Posterior cingulate gyrus (tissue), 11 donors: ENCODE measurements around the gene S100A16.
A peak's percentile ranks its signal among the peaks of the same experiment; 100 is the strongest.
"Not testable (repeated sequence)": the region's sequence is repeated elsewhere in the genome, so short reads cannot be mapped to it uniquely, and the experiment has no call there.

Experiments used
- DNase-seq, 10 donors: peaks; one replicate each; pipeline versions ENCODE4 v3.0.0 to v3.0.0-alpha.2; 2020 to 2021; ENCODE audit warnings: mixed read lengths in 3 of 10
- intact Hi-C: fragments of 100-400 bp; cut with DNase I; formaldehyde crosslinking; loops from one replicate; pipeline ENCODE4 v1.15.1; 2023

Gene S100A16, protein sequence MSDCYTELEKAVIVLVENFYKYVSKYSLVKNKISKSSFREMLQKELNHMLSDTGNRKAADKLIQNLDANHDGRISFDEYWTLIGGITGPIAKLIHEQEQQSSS

DNA sequence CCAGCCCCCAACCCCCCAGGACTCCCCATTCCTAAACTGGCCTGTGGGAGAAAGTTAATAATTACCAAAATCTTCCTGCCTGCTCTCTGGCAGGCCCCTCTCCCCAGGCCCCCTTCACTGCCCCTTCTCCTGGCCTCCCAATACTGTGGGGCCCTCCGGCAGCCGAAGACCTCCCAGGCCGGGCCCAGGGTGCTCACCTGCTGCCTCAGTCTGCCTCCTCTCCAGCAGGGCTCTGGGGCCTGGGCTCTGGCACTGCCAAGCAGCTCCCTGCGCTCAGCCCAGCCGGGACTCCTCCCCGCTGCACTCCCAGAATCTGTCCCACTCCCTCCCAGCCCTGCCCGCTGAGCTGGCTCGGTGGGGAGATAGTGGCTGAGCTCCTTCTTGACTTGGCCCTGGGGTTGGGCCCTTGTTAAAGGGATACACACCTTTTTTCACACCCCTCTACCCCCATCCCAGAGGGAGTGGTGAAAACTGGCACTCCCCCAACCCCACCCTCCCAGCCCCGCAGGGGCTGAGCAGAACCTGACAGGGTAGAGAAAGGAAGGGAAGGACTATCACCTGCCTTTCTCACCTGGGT is at the start of gene S100A16:
TSS of gene S100A16 (minus strand) at position 383 of the 577 bp plus-strand sequence. CDS start 4,986 bp downstream, outside the sequence.
- peak in 5 of 10 donors; percentile 33 to 83 (median 45) for DNase-seq
- intact Hi-C loops: no loop called here

DNA sequence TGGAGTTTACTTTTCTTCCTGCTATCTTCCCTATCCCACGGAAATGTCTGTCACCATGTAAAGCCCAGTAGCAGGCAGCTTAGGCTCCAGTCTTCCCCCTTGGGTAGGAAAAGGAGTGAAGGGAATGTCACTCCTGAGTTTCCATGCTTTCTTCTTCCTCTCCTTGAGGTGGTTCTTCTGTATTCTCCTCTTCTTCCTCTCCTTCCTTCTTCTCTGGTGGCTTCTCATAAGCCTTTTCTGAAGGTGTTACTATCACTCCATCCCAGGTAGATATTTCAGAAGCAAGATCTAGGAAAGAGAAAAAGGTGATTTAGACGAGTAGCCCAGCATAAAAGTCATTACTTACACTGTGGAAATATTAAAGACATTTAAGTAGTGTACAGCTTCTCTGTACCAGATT is 49.3 kb upstream of the S100A16 start:
- no peak for DNase-seq
- intact Hi-C loops: no loop called here

DNA sequence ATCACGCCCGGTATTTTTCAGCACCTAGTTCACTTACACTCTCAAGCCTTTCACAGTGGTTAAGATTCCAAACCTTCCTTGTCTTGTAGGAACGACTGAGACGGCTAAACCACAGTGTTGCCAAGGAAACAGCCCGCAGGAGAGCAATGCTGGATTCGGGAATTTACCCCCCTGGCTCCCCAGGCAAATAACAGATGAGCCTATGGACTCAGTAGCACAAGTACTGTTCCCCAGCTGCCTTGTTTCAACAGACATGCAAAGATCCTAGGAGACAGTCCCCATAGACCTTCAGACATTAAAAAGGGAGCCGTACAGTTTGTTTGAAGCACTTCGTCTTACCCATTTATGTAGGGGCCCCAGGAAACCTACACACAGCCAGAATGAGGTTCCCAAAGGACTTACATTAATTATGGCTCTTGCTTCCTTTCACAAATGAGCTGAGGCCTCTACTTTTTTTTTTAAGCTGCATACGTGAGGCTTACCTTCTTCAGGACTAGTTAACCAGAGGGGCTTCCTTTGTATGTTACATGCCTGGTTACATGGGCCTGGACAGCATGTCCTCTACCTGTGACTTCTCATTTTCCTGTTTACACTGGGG is 48.3 kb upstream of the S100A16 start:
- DNase-seq: no peak
- intact Hi-C loops: no loop called here

DNA sequence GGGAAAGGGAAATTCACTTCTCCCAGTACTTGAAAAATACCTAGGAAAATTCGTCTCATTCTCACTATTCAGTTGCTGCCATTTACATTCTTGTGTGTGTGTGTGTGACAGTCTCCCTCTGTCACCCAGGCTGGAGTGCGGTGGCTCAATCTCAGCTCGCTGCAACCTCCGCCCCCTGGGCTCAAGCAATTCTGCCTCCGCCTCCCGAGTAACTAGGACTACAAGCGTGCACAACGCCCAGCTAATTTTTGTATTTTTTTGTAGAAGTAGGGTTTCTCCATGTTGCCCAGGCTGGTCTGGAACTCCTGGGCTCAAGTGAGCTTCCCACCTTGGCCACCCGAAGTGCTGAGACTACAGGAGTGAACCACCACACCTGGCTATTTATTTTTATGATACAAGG is 46.7 kb upstream of the S100A16 start:
- intact Hi-C loops: loop anchor here (2.0 to 10.0 kb wide), 2 partner anchors 87 to 145 kb away; no protein-coding TSS in a partner anchor
- DNase-seq: no peak

DNA sequence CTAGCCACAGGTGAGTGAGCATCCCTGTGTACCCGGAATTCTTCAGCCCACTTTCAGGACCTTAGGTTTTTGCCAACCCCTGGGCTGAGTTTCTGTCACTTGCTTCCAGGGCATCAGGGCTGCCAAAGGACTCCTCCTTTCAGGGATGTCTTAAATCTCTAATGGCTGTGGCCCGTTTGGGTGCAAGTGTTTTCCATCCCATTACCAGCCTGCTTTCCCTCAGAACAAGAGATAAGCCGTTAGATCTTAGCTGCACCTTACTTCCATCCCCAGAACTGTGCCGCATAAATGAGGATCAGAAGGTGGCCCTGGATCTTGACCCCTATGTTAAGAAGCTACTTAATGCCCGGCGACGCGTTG is 46.2 kb upstream of the S100A16 start:
- intact Hi-C loops: loop anchor here (2.0 to 10.0 kb wide), 2 partner anchors 86 to 144 kb away; no protein-coding TSS in a partner anchor
- no peak for DNase-seq

DNA sequence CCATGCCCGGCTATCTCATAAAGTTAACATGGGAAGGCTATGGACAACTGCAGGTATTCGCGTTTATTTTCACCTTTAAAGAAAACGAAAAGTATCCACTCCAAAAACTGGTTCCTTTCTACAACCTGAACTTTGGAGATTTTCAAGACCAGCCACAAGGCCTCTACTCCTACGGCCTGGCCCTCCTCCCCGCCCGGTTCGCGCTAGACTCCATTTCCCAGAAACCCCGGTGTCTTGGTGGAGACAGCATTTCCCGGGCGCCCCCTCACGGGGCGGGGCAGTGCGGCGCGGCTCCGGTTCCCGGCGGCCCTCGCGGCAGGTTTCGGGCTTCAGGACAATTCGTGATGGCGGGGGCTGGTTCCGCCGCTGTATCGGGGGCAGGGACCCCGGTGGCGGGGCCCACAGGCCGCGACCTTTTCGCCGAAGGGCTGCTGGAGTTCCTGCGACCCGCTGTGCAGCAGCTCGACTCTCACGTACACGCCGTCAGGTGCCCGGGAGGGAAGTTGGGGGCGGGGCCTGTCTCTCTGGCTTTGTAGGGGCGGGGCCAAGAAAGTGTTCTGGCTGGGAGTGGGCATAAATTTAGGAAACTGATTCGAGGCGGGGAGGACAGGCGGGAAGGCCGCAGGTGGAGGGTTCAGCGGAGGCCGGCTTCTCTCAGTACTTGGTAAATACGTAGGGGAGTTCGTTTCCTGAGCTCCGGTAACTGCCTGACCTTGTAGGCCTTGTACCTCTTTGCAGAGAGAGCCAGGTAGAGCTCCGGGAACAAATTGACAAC is 45.6 kb upstream of the S100A16 start, which contains the start of gene SNAPIN:
TSS of gene SNAPIN (plus strand) at position 304 of the 775 bp plus-strand sequence. CDS start at position 345, 41 bp downstream.
- peak; percentile 84 to 99 (median 90) for DNase-seq
- intact Hi-C loops: loop anchor here (2.0 to 10.0 kb wide), 2 partner anchors 86 to 144 kb away; no protein-coding TSS in a partner anchor

DNA sequence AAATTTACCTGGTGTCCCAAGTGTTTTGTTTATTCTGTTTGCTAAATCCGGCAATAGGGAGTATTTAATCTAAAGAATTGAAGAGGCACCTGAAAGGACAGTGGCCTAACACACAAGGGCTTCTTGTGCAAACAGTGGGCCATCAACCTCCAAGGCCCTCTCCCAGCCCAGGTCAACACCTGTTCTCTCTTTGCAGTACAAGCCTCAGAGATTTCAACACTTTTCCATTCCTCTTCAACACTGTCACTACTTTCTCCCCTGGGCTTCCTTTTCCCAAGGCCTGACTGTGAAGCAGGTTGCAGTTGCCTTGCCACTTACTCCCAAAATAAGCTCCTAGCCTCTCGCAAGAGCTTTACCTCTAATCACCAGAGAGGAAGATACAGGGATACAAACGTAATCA is 42.4 kb upstream of the S100A16 start:
- intact Hi-C loops: loop anchor here (10.0 kb wide), 1 partner anchor 141 kb away; no protein-coding TSS in a partner anchor
- no peak for DNase-seq

DNA sequence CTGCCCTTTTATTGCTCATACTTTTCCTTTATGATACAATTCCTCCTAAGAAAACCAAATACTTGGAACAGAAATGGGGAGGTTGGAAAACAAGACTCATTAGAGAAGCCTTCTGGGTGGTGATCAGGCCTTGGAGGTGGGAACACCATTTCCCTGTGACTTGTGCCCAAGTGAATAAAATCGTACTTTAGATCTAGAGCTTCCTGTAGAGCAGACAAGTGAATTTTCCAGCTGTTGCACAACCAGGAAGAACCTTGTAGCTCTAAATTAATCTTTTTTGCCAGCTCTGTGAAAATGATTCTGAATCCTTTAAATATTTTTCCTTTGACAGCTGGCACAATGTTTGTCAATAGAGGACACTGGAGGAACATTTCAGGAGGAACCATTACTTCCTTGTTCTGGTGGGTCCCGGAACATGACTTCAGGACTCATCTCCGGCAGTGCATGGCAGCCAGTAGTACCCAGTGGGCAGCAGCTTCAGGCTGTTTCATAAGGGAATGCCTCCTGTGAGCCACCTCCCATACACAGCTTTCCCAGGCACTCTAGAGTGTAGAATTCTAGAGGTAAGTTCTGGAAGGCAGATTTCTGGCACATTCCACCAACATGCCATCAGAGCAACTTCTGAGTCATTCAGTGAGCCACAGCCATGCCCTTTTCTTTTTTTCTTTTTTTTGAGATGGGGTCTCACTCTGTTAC is 40.0 kb upstream of the S100A16 start:
- intact Hi-C loops: loop anchor here (10.0 kb wide), 1 partner anchor 138 kb away; no protein-coding TSS in a partner anchor
- no peak for DNase-seq

DNA sequence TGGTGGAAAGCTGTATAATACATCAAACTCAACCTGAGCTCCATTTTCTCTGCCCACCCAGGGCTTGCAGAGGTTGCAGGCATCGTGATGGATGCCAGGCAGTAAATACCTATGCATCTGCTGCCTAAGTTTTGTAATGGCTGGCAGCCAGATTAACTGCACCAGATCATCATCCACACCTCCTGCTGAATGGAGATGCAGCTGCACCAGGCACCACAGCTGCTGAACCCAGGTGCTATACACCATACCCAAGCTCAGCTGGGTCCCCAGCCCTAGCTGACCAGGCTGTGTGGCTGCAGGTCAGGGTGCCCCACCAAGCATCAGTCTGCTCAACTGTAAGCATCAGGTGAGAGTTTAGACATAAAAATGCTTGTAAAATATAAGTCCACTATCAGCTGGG is 38.8 kb upstream of the S100A16 start:
- intact Hi-C loops: loop anchor here (10.0 kb wide), 1 partner anchor 137 kb away; no protein-coding TSS in a partner anchor
- DNase-seq: no peak

DNA sequence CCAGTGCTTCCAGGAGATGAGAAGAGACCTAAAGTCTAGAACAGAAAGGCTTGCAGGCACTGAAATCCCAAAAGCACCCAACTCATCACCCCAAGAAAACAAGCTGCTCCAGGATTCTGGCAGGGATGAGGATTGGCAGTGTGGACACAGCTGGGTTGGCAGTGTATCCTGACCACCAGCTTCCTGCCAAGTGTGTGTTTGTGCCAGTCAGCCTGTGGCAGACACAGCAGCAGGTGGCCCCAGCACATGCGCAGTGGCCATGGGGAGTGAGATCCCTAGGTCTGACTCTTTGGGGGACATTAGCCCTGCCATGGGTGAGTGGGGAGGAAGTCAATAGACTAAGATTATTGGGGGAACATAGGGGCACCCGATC is 36.9 kb upstream of the S100A16 start:
- DNase-seq: peak; percentile 67 to 97 (median 80)
- intact Hi-C loops: loop anchor here (10.0 kb wide), 1 partner anchor 135 kb away; no protein-coding TSS in a partner anchor

DNA sequence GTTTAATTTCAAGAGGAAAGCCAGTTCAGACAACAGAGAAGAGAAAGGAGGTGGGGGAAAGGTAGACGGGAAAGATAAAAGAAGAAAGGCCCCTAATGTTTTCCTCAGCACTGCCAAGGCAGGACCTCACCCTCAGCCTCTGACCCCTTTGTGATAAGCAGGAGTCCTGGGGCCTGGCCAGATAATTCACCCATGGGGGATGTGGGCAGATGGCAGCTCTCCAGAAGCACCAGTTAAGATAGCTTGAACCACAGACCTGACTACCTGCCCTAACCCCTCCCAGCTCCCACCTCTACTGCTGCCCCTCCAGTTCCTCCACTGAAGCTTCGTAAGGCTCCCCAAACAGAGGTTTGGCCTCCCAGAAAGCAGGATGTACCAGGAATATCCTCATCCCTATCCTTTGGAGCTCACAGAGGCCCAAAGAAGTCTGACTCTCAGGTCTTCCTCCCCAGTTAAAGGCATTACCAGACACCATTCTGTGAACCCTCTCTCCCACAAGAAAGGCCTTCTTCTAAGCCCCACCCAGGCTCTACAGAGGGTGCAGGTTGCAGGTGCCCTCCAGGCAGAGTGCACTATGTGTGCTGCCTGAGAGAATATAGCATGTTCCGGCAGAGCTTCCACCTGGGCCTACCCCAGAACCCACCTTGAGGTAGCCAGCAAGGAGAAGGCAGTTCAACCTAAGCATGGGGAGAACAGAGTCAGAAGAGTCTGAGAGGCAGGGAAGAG is 36.4 kb upstream of the S100A16 start:
- intact Hi-C loops: no loop called here
- no peak for DNase-seq

DNA sequence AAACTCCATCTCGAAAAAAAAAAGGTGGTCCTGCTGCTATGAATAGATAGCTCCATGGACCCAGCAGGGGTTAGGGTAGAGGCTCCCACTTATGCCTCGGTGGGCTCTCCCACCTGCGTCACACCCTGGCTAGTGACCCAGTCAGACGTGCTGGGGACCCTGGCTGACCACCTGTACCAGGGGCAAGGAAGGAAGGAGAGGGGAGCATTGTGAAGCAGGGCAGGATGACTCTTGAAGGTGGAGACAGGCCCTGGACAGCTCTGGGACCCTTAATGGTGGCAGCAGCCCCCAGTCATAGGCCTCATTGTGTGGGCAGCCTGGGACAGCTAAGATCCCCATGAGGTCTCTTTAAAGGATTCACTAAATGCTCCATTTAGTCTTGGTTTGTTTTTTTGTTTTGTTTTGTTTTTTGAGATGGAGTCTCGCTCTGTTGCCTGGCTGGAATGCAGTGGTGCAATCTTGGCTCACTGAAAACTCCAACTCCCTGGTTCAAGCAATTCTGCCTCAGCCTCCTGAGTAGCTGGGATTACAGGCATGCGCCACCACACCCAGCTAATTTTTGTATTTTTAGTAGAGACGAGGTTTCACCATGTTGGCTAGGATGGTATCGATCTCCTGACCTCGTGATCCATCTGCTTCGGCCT is 35.2 kb upstream of the S100A16 start:
- DNase-seq: no peak
- intact Hi-C loops: no loop called here

DNA sequence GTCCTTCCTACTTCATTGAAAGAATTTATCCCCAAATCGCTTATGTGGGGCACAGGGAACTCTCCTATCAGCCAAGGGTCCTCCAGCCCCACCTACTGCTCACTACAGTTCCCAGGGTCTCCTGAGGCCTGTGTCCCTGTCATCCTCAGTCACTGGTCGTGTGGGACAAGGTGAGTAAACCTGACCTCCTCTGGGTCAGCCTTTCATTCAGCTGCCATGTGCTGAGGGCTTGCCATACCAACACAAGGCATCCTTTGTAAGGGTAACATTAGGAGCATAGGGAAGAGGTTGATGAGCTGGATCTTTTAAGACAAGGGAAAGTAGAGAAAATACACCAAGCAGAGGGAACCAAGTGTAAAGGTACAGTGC is 34.4 kb upstream of the S100A16 start:
- no peak for DNase-seq
- intact Hi-C loops: no loop called here

DNA sequence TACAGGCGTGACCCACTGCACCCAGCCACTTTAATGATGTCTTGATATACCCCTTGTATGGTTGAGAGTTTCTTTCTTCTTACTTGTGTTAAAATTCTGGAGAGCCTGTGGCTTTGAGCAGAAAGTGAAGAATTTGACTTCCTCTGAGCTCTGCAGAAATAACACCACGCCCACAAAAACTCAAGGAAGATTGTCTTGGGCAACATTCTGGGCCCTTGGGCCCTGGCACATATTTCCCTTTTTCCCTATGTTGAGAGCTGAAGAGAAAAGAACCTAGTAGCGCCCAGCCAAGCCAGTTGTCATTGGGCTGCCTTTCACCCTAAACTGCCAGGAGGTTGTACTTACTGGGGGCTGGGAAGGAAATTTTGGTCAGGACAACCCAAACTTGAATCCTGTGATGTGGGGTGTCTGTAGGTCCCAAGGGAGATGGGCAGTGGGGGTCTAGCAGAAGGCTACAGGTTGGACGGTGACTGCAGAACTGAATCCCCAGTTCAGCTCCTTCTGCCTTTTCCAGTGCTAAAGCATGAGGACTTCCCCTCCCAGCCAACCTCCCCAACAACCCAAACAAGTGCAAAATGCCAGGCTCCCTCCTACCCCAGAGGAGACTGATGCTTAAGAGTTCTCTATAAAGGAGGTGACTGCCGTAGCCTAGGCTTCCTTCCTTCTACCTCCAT is 33.9 kb upstream of the S100A16 start:
- intact Hi-C loops: no loop called here
- no peak for DNase-seq

DNA sequence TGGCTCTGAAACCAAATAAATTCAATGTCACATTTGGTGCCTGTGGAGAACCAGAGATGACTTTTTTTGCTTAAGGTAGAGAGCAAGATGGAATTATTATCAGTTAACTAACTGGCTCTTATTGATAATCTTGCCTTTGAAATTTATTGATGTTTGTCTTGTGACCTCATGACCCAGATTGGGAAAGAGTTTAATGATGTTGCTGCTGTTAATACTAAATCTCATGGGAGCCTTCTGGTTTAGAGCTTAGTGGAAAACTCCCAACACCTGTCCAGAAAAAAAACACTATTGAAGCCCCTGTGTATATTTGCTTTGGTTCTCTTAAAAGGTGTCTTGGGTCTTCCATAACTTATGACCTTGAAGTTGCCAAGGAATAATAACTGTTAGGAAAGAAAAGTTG is 30.9 kb upstream of the S100A16 start:
- no peak for DNase-seq
- intact Hi-C loops: no loop called here

DNA sequence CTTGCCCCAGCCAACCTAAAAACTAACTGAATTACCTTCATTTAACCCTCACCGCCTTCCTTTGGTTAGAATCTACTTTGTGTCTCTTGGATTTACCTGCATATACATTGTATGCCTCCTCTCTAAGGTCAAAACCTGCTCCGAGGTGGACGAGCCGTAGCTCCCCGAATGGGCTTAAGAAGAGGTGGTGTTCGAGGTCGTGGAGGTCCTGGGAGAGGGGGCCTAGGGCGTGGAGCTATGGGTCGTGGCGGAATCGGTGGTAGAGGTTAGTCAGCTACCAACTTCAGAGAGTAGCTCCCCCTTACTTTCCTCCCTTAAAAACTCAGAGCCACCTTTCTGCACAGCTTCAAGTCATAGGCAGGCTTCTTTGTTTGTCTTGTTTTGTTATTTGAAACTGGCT is 30.2 kb upstream of the S100A16 start:
- DNase-seq: no peak
- intact Hi-C loops: no loop called here

DNA sequence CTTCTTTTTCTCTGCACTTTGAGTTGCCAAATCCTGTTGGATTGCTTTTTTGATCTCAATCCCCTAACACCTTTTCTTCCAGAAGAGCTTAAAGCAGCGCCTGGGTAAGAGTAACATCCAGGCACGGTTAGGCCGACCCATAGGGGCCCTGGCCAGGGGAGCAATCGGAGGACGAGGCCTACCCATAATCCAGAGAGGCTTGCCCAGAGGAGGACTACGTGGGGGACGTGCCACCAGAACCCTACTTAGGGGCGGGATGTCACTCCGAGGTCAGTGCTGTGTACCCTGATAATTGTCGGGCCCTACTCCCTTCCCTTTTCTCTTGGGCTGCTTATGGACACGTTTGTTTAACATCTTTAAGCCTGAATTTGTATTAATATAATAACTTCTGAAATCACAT is 29.2 kb upstream of the S100A16 start:
- DNase-seq: no peak
- intact Hi-C loops: no loop called here

DNA sequence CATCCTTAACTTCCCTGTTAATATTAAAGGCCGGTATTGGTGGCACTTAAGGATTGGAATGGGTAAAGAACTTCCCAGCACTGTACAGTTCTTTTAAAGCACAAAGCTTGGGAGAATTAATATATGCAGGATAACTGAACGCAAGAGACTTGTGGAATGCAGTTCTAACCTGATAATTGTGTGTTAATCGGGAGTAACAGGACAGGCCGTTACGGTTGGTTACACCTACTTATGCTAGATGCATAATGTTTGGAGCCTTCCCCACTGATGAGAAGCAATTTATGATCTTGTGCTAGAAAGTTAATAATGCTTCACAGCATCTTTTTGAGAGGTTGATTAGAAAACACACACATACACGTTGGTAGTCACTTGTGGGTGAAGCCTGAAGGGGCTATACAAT is 27.9 kb upstream of the S100A16 start:
- DNase-seq: no peak

DNA sequence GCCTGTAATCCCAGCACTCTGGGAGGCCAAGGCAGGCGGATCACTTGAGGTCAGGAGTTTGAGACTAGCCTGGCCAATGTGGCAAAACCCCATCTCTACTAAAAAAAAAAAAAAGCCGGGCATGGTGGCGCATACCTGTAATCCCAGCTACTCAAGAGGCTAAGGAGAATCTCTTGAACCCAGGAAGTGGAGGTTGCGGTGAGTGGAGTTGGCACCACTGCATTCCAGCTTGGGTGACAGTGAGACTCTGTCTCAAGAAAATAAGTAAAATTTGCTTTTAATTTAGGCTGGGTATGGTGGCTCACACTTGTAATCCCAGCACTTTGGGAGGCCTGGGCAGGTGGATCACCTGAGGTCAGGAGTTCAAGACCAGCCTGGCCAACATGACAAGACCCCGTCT is 27.3 kb upstream of the S100A16 start:
- DNase-seq, intact Hi-C loops: not testable (repeated sequence)

More for the DNA sequence above, 27.9 kb upstream of the S100A16 start:
- intact Hi-C loops: no loop called here
